K562 (cell line): Measurements from ENCODE around the gene TAF10. TPM values are rescaled to one million over a fixed set of nuclear protein-coding genes. Genes with fewer than 3 reads are reported as not detected.

Source experiments
- BCL6 ChIP-seq: fragments of 250-450 bp; sonication (Bioruptor Pico); IDR thresholded peaks from 2 replicates; pipeline ENCODE4 v1.4.0; 2020
- CREB3L1 ChIP-seq: fragments of 450-650 bp; IDR thresholded peaks from 2 replicates; pipeline ENCODE4 v1.6.1; 2014; ENCODE audit warnings: low read depth, mild to moderate bottlenecking, moderate library complexity, borderline replicate concordance
- DLX4 ChIP-seq: fragments of 250-450 bp; sonication (Bioruptor Pico); IDR thresholded peaks from 2 replicates; pipeline ENCODE4 v1.6.1; 2021; ENCODE audit warnings: mild to moderate bottlenecking
- EZH2 ChIP-seq: IDR thresholded peaks from 2 replicates; pipeline ENCODE4 v1.6.1; 2012; ENCODE audit warnings: low read depth, mild to moderate bottlenecking, inconsistent platforms, low read length, borderline replicate concordance
- FOSL1 ChIP-seq: fragments of 200-800 bp; sonication (Bioruptor generic); conservative IDR thresholded peaks from 2 replicates; pipeline ENCODE4 v1.6.1; 2016; ENCODE audit warnings: missing genetic modification characterization, missing compliant biosample characterization
- HNRNPUL1 ChIP-seq: fragments of 200-400 bp; formaldehyde crosslinking; IDR thresholded peaks from 2 replicates; pipeline ENCODE4 v1.6.1; 2017; ENCODE audit warnings: low read length
- ILF3 ChIP-seq: fragments of 450-650 bp; IDR thresholded peaks from 2 replicates; pipeline ENCODE4 v1.6.1; 2018; ENCODE audit warnings: antibody characterized with exemption, mild to moderate bottlenecking, moderate library complexity, borderline replicate concordance
- KDM4B ChIP-seq, 2 experiments: fragments of 450-650 bp in 1 of 2; sonication (generic) in 1 of 2; IDR thresholded peaks; 2 replicates each; pipeline ENCODE4 v1.6.1; 2016 to 2017; ENCODE audit warnings: borderline replicate concordance in 2 of 2, antibody characterized with exemption in 1 of 2, low read depth in 1 of 2, mild to moderate bottlenecking in 1 of 2
- NFYB ChIP-seq: IDR thresholded peaks from 2 replicates; pipeline ENCODE4 v1.6.1; 2011; ENCODE audit warnings: mild to moderate bottlenecking, moderate library complexity; ENCODE audit not compliant: insufficient read length; ENCODE audit errors: extremely low read depth
- NR0B1 ChIP-seq: fragments of 450-650 bp; IDR thresholded peaks from one replicate; pipeline ENCODE4 v1.6.1; 2018; ENCODE audit warnings: mild to moderate bottlenecking, moderate library complexity; ENCODE audit not compliant: partially characterized antibody
- NR3C1 ChIP-seq: sonication (generic); formaldehyde crosslinking; IDR thresholded peaks from 2 replicates; pipeline ENCODE4 v1.8.1; 2022; ENCODE audit warnings: missing genetic modification reagents
- POLR3A ChIP-seq: IDR thresholded peaks from 2 replicates; pipeline ENCODE4 v1.6.1; 2011; ENCODE audit warnings: borderline replicate concordance, mild to moderate bottlenecking, moderate library complexity; ENCODE audit not compliant: insufficient read length, insufficient read depth; ENCODE audit errors: extremely low read depth
- RUNX1 ChIP-seq: sonication (generic); IDR thresholded peaks from 2 replicates; pipeline ENCODE4 v1.6.1; 2016; ENCODE audit warnings: antibody characterized with exemption, low read depth
- SRSF1 ChIP-seq: fragments of 200-400 bp; formaldehyde crosslinking; IDR thresholded peaks from 2 replicates; pipeline ENCODE4 v1.6.1; 2017; ENCODE audit warnings: mild to moderate bottlenecking, low read depth, low read length, moderate library complexity
- THAP7 ChIP-seq: fragments of 250-450 bp; sonication (Bioruptor Pico); IDR thresholded peaks from 2 replicates; pipeline ENCODE4 v1.5.0; 2021
- ZBTB43 ChIP-seq: sonication (generic); formaldehyde crosslinking; IDR thresholded peaks from 2 replicates; pipeline ENCODE4 v1.8.0; 2023; ENCODE audit warnings: mild to moderate bottlenecking, missing genetic modification reagents
- ZBTB5 ChIP-seq: fragments of 450-650 bp; IDR thresholded peaks from 2 replicates; pipeline ENCODE4 v1.6.1; 2017; ENCODE audit warnings: antibody characterized with exemption
- ZNF780A ChIP-seq: fragments of 250-450 bp; sonication (Bioruptor Pico); IDR thresholded peaks from 2 replicates; pipeline ENCODE4 v1.5.0; 2021; ENCODE audit warnings: mild to moderate bottlenecking
- ZSCAN32 ChIP-seq: fragments of 450-650 bp; formaldehyde crosslinking; IDR thresholded peaks from 2 replicates; pipeline ENCODE4 v1.4.0; 2020; ENCODE audit warnings: mild to moderate bottlenecking, moderate library complexity
- polyA plus RNA-seq, 8 experiments: library from polyadenylated mRNA; depleted of rRNA in 4 of 8; stranded (reverse) in 5 of 8; unstranded in 3 of 8; fragments of >200 nt; fragmentation: Nextera tagmentation in 2 of 8; fragmentation: Illumina TruSeq in 1 of 8; extraction: Ambion mirVana in 2 of 8; extraction: Trizol in 1 of 8; gene quantifications; 2 replicates each; pipeline versions ENCODE4 v1.2.1 to v1.2.3, GENCODE V29; 2011 to 2014; ENCODE audit warnings: inconsistent platforms in 1 of 8, missing spikeins in 1 of 8
- total RNA-seq, 7 experiments: library from RNA; depleted of rRNA in 6 of 7; stranded (reverse); fragments of >200 nt in 6 of 7; fragmentation: Illumina TruSeq in 2 of 7; extraction: Trizol in 2 of 7; gene quantifications; 2 replicates each; pipeline versions ENCODE4 v1.2.1 to v1.2.3, GENCODE V29; 2011 to 2021; ENCODE audit warnings: low replicate concordance in 1 of 7

Gene TAF10
- total and polyA plus RNA-seq, 9 of the 15 experiments (the other 6 are each of a cell fraction or from before 2014, with no cell fraction given), result 19.5 to 197 (median 121) TPM

- no peak for TF ChIP-seq ZBTB43 (CRISPR knock-in tag)
- TF ChIP-seq HNRNPUL1, result no peak
- no peak for TF ChIP-seq KDM4B (IDR thresholded peaks at IDR 0.05; ENCODE audit: borderline replicate concordance in 2 of 2, low read depth in 1 of 2)
- TF ChIP-seq ILF3, result no peak
- TF ChIP-seq FOSL1 (tag), result no peak; the same call in 1 of the 2 replicates
- TF ChIP-seq EZH2, result no peak
- no peak for TF ChIP-seq NFYB
- TF ChIP-seq DLX4, result no peak
- no peak for TF ChIP-seq BCL6 (CRISPR knock-in tag)
- TF ChIP-seq THAP7 (CRISPR knock-in tag), result no peak
- TF ChIP-seq NR0B1, result no peak
- no peak for TF ChIP-seq ZBTB5
- TF ChIP-seq POLR3A, result no peak
- no peak for TF ChIP-seq SRSF1
- TF ChIP-seq NR3C1 (CRISPR knock-in tag), result no peak
- TF ChIP-seq CREB3L1, result no peak
- no peak for TF ChIP-seq ZSCAN32 (CRISPR knock-in tag)
- TF ChIP-seq ZNF780A (CRISPR knock-in tag), result no peak
- TF ChIP-seq RUNX1, result no peak
Measured at GRCh38 chr11:6619004-6619745, 7.2 kb upstream of the TAF10 start, which contains the start of gene TPP1 (continued).
